CD4-positive, CD25-positive, alpha-beta regulatory T cell (primary cell): ENCODE data around the gene SCN10A. TPM values are rescaled to one million over a fixed set of nuclear protein-coding genes. Genes with fewer than 3 reads are reported as not detected.
A peak's percentile ranks its signal among the peaks of the same experiment; 100 is the strongest.

ENCODE experiments used
- ATAC-seq, 2 donors: fragments of 150-1000 bp; cut with Tn5 transposase; one replicate each; pipeline ENCODE4 v1.10.0; 2021; ENCODE audit warnings: low read depth in 2 of 2, moderate number of reproducible peaks in 2 of 2, moderate library complexity in 1 of 2
- DNase-seq, 3 donors: peaks; one replicate each; pipeline versions ENCODE4 v3.0.0 to v3.0.0-alpha.2; 2012 to 2022; ENCODE audit warnings: mixed read lengths in 1 of 3
- H3K27ac ChIP-seq: one replicate; pipeline ENCODE4 v1.7.0; 2013; ENCODE audit warnings: mild to moderate bottlenecking, low read length; ENCODE audit not compliant: insufficient read depth, poor library complexity, severe bottlenecking
- H3K27me3 ChIP-seq: one replicate; pipeline ENCODE4 v1.7.0; 2013; ENCODE audit warnings: low read length; ENCODE audit not compliant: control insufficient read depth, insufficient read depth
- H3K36me3 ChIP-seq: one replicate; pipeline ENCODE4 v1.7.0; 2013; ENCODE audit warnings: mild to moderate bottlenecking, low read length, moderate library complexity; ENCODE audit not compliant: control insufficient read depth, insufficient read depth
- H3K4me1 ChIP-seq: 2 replicates; pipeline ENCODE4 v1.7.0; 2013; ENCODE audit warnings: mild to moderate bottlenecking, low read length; ENCODE audit not compliant: insufficient read depth, control insufficient read depth, poor library complexity, severe bottlenecking
- H3K4me3 ChIP-seq: one replicate; pipeline ENCODE4 v1.7.0; 2013; ENCODE audit warnings: low read depth, mild to moderate bottlenecking, low read length, moderate library complexity
- H3K9me3 ChIP-seq, 2 experiments: 1 replicate in 1 of 2; 2 replicates in 1 of 2; pipeline ENCODE4 v1.7.0; 2013; ENCODE audit warnings: low read length in 2 of 2, mild to moderate bottlenecking in 1 of 2, moderate library complexity in 1 of 2; ENCODE audit not compliant: control insufficient read depth in 2 of 2
- H3K27ac Mint-ChIP-seq, 3 donors: one replicate each; pipeline ENCODE4 v1.8.0; 2020 to 2022; ENCODE audit warnings: mild to moderate bottlenecking in 3 of 3, mixed read lengths in 3 of 3, moderate library complexity in 2 of 3
- H3K27me3 Mint-ChIP-seq: one replicate; pipeline ENCODE4 v1.8.0; 2022; ENCODE audit warnings: mild to moderate bottlenecking, mixed read lengths
- H3K36me3 Mint-ChIP-seq: one replicate; pipeline ENCODE4 v1.8.0; 2020; ENCODE audit warnings: mixed read lengths
- H3K4me1 Mint-ChIP-seq, 4 donors: one replicate each; pipeline ENCODE4 v1.8.0; 2020 to 2022; ENCODE audit warnings: mixed read lengths in 4 of 4, mild to moderate bottlenecking in 1 of 4
- H3K4me3 Mint-ChIP-seq, 4 donors: one replicate each; pipeline ENCODE4 v1.8.0; 2020 to 2022; ENCODE audit warnings: mild to moderate bottlenecking in 4 of 4, mixed read lengths in 4 of 4, moderate library complexity in 3 of 4
- H3K9me3 Mint-ChIP-seq, 7 donors: one replicate each; pipeline ENCODE4 v1.8.0; 2020 to 2022; ENCODE audit warnings: mixed read lengths in 7 of 7, mild to moderate bottlenecking in 3 of 7, moderate library complexity in 2 of 7
- polyA plus RNA-seq, 4 donors: library from polyadenylated mRNA; unstranded; fragments of 300-500 nt; fragmentation: Illumina TruSeq; gene quantifications; one replicate each; pipeline ENCODE4 v1.2.3, GENCODE V29; 2021
- total RNA-seq: library from RNA; stranded (reverse); gene quantifications from one replicate; pipeline ENCODE4 v1.2.3, GENCODE V29; 2022

The SCN10A gene
- total and polyA plus RNA-seq, 5 donors from 2014 or later: not detected

DNA sequence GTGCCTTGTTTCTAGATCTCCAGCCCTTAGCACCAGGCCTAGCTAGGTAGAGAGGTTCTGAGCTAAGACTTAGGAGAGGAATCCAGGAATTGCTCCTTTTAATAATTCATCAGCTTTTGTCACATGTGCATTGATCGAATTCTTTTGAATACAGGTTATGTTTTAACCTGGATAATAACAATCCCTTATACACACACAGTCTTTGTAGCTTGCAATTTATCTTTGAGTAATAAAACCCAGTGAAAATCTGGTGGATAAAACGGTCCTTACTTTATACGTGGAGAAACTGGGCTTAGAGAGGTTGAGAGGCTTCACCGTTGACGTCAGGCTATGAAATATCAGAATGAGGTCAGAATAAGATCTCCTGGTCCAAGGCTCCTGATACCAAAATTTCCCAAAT lies 7.2 kb upstream of the SCN10A start:
- ATAC-seq: no peak
- H3K27ac Mint-ChIP-seq: no peak overlapping the region

DNA sequence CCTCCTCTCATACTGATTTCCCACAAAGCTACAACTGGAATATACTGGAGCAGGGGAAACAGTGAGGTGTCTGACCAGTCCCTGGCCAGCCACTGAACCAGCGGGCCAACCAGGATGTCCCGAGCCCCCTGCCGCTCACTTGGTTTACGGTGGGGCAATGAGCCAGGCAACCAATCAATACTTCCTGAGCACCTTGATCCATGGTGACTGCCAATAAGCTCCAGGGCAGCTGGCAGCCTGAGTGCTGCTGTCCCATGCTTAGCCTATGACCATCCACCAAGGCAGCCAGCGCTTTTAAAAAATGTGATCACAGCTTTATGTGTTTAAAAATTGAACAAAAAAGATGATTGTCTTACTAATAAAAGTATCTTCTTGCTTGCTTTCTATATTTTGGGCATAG lies 4.2 kb downstream of the SCN10A start:
- DNase-seq (no peak), ATAC-seq (no peak)
- H3K27ac ChIP-seq: no peak overlapping the region
- no peaks in the 10 kb centered on the region for H3K9me3 ChIP-seq
- H3K27ac Mint-ChIP-seq: no peak overlapping the region
- no peaks in the 10 kb centered on the region for H3K4me1 ChIP-seq
- no peaks in the 10 kb centered on the region for H3K36me3 Mint-ChIP-seq
- H3K36me3 ChIP-seq: no peaks in the 10 kb centered on the region
- H3K4me3 ChIP-seq: no peak overlapping the region
- H3K4me3 Mint-ChIP-seq: no peak overlapping the region
- peaks cover 0 to 1% (median 0%) of the 10 kb centered on the region in 7 donors for H3K9me3 Mint-ChIP-seq
- no peaks in the 10 kb centered on the region for H3K4me1 Mint-ChIP-seq
- peaks cover 25% of the 10 kb centered on the region for H3K27me3 Mint-ChIP-seq
- peaks cover 3% of the 10 kb centered on the region for H3K27me3 ChIP-seq

More for the DNA sequence above, 7.2 kb upstream of the SCN10A start:
- Mint-ChIP-seq H3K27me3 (no peaks in the 10 kb centered on the region), H3K4me3 (no peak overlapping the region), H3K9me3 (peaks cover 0 to 4% (median 0%) of the 10 kb centered on the region in 7 donors), H3K36me3 (no peaks in the 10 kb centered on the region), H3K4me1 (no peaks in the 10 kb centered on the region)
- Histone ChIP-seq H3K4me1 (no peaks in the 10 kb centered on the region), H3K27ac (no peak overlapping the region), H3K4me3 (no peak overlapping the region), H3K27me3 (no peaks in the 10 kb centered on the region), H3K36me3 (no peaks in the 10 kb centered on the region), H3K9me3 (no peaks in the 10 kb centered on the region)
- no peak for DNase-seq

DNA sequence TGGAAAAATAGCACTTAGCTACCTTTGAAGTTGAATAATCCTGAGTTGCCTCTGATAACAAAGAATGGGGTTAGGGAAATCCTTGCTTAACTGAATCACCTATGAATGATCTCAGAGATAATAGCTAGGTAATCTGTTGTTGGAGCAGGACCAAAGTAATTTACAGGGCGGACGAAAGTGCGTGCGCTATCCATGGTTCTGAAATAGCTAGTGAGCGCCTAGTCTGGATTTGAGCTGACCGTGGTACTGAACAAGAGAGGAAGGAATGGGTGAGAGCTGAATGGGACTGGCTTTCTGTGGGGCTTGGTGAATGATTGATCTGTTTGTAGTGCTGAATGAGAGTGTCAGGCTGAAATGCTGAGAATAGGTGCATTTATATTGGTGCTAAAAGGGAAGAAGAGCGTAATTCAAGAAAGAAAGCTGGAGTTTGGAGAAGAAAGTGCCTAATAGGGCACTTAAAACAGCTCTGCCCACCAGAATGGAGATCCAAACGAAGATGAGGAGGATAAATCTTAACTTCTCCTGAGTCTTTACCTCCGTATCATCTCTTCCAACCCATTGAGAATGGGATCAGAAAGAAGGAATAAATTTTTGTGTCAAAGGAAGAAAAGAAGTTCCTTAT lies 10.1 kb downstream of the SCN10A start:
- H3K4me1 Mint-ChIP-seq: no peaks in the 10 kb centered on the region

DNA sequence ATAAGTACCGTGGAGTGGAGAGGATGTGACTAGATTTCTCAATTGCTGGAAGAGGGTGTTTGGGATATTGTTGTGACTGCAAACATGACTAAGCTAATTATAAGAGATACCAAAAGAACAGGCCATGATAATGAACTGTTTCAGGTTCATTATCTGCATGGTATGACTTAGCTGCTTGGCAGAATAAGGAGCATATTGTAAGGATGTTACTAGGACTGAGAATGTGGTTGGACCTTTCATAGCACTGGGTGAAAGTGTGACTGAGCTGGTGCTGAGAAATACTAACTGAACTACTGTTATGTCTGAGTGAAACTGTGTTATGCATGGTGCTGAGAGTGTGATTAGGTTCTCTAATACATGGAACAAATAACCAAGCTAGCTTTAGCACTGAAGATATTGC lies 11.0 kb downstream of the SCN10A start:
- Mint-ChIP-seq H3K4me3 (no peak overlapping the region), H3K9me3 (peaks cover 0 to 7% (median 2%) of the 10 kb centered on the region in 7 donors), H3K36me3 (no peaks in the 10 kb centered on the region), H3K27me3 (peaks cover 4% of the 10 kb centered on the region), H3K27ac (no peak overlapping the region), H3K4me1 (no peaks in the 10 kb centered on the region)
- Histone ChIP-seq H3K27me3 (peaks cover 2% of the 10 kb centered on the region), H3K27ac (no peak overlapping the region), H3K4me3 (no peak overlapping the region), H3K9me3 (no peaks in the 10 kb centered on the region), H3K36me3 (no peaks in the 10 kb centered on the region), H3K4me1 (no peaks in the 10 kb centered on the region)
- DNase-seq (no peak), ATAC-seq (no peak)

More for the DNA sequence above, 10.1 kb downstream of the SCN10A start:
- no peak for ATAC-seq
- Histone ChIP-seq H3K36me3 (no peaks in the 10 kb centered on the region), H3K27me3 (peaks cover 2% of the 10 kb centered on the region), H3K9me3 (no peaks in the 10 kb centered on the region), H3K4me3 (no peak overlapping the region), H3K27ac (no peak overlapping the region), H3K4me1 (no peaks in the 10 kb centered on the region)
- peaks cover 0 to 7% (median 2%) of the 10 kb centered on the region in 7 donors for H3K9me3 Mint-ChIP-seq
- DNase-seq: peak in 2 of 3 donors; percentile 28 to 65
- H3K27ac Mint-ChIP-seq: peak overlapping the region in 1 of 3 donors; percentile 32
- H3K36me3 Mint-ChIP-seq: no peaks in the 10 kb centered on the region
- peaks cover 4% of the 10 kb centered on the region for H3K27me3 Mint-ChIP-seq
- no peak overlapping the region for H3K4me3 Mint-ChIP-seq

DNA sequence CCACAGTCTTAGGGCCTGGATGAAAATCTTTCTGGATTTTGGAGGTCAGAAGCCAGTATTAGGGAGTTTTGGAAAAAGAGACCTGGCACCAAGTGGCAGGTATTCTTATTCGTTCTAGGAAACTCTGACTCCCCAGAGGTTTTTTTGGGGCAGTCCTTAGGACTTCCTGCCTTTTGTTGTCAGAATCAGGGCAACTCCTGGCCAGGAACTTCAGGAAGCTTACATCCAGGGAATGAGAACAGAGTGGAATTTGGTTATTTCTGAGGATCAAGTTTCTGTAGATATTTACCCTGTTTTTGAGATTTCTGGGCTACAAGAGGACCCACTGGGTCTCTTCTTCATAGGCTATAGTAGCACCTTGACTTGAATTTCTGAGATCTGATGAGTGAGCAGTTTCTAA lies 15.5 kb downstream of the SCN10A start:
- DNase-seq: no peak
- Histone ChIP-seq H3K27ac (no peak overlapping the region), H3K36me3 (no peaks in the 10 kb centered on the region), H3K4me1 (no peaks in the 10 kb centered on the region), H3K4me3 (no peak overlapping the region), H3K9me3 (no peaks in the 10 kb centered on the region), H3K27me3 (peaks cover 2% of the 10 kb centered on the region)
- H3K4me1 Mint-ChIP-seq: no peaks in the 10 kb centered on the region
- no peaks in the 10 kb centered on the region for H3K27me3 Mint-ChIP-seq
- ATAC-seq: no peak
- H3K36me3 Mint-ChIP-seq: no peaks in the 10 kb centered on the region
- no peak overlapping the region for H3K27ac Mint-ChIP-seq
- peaks cover 0 to 5% (median 0%) of the 10 kb centered on the region in 7 donors for H3K9me3 Mint-ChIP-seq
- no peak overlapping the region for H3K4me3 Mint-ChIP-seq

DNA sequence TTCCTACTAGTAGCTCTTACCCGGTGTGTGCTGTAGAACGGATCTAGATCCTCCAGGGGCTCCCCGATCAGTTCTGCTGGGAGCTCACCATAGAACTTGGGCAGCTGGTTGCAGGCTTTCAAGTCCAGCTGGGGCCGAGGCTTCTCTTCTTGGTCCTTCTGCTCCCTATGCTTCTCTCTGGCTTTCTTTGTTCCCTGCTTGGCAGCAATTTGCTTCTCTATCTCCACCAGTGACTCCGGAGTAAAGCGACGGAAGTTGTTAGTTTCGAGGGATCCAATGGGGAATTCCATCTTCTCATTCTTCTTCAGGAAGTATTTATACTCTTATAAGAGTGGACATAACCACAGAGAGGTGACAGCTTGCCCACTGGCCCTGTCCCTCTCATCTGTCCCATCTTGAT lies 22.3 kb downstream of the SCN10A start:
- Mint-ChIP-seq H3K27ac (no peak overlapping the region), H3K9me3 (peaks cover 0 to 2% (median 0%) of the 10 kb centered on the region in 7 donors), H3K4me1 (no peaks in the 10 kb centered on the region), H3K27me3 (peaks cover 11% of the 10 kb centered on the region), H3K4me3 (no peak overlapping the region), H3K36me3 (no peaks in the 10 kb centered on the region)
- Histone ChIP-seq H3K9me3 (no peaks in the 10 kb centered on the region), H3K36me3 (no peaks in the 10 kb centered on the region), H3K4me3 (no peak overlapping the region), H3K27me3 (peaks cover 2% of the 10 kb centered on the region), H3K4me1 (no peaks in the 10 kb centered on the region), H3K27ac (no peak overlapping the region)
- DNase-seq (no peak), ATAC-seq (no peak)

DNA sequence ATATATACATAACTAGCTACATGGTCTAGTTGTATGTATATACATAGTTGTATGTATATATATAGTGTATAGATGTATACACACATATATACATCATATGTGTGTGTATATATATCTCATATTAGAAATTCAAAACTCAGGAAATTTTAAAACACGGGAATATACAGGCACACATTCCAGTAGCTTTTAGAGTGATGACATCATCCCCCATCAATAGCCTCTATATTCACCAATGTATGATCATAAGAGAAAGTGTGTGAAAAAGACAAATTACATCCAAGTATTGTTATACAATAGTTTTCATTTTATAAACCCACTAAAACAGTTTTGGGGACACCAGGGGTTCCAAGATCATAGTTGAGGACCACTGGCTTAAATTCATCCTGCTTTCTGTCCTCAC lies 23.0 kb downstream of the SCN10A start:
- H3K27ac Mint-ChIP-seq: no peak overlapping the region
- no peak overlapping the region for H3K4me3 Mint-ChIP-seq
- Histone ChIP-seq H3K27ac (no peak overlapping the region), H3K27me3 (peaks cover 2% of the 10 kb centered on the region), H3K9me3 (no peaks in the 10 kb centered on the region), H3K36me3 (no peaks in the 10 kb centered on the region), H3K4me1 (no peaks in the 10 kb centered on the region), H3K4me3 (no peak overlapping the region)
- no peak for ATAC-seq
- peaks cover 0 to 5% (median 0%) of the 10 kb centered on the region in 7 donors for H3K9me3 Mint-ChIP-seq
- H3K27me3 Mint-ChIP-seq: peaks cover 11% of the 10 kb centered on the region
- DNase-seq: no peak
- H3K4me1 Mint-ChIP-seq: no peaks in the 10 kb centered on the region
- H3K36me3 Mint-ChIP-seq: no peaks in the 10 kb centered on the region

DNA sequence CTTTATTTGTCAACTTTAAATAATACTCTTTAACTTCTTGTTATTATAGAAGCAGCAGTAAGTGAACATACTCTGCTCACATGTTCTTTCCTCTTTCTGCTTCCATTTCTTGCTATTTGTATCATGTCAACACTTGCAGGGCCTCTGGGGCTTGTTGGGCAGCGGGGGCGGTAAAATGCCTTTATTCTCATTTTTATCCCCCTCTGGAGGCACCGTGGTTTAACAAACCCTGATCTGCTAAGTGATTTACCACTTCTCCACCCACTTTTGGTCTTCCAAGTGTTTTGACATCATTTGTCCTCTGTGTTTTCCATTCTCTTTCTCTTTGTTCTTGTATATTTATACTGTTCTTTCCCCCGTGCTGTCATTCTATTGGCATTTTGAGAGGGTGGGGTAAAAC lies 33.9 kb downstream of the SCN10A start:
- Histone ChIP-seq H3K9me3 (no peaks in the 10 kb centered on the region), H3K4me1 (no peaks in the 10 kb centered on the region), H3K27me3 (no peaks in the 10 kb centered on the region), H3K36me3 (no peaks in the 10 kb centered on the region), H3K4me3 (no peak overlapping the region), H3K27ac (no peak overlapping the region)
- H3K9me3 Mint-ChIP-seq: peaks cover 0 to 7% (median 3%) of the 10 kb centered on the region in 7 donors
- DNase-seq (no peak), ATAC-seq (no peak)
- H3K36me3 Mint-ChIP-seq: no peaks in the 10 kb centered on the region
- H3K27ac Mint-ChIP-seq: no peak overlapping the region
- peaks cover 20% of the 10 kb centered on the region for H3K27me3 Mint-ChIP-seq
- no peaks in the 10 kb centered on the region for H3K4me1 Mint-ChIP-seq
- H3K4me3 Mint-ChIP-seq: no peak overlapping the region
